ENCODE measurements around the gene NDUFA8.
"Not testable (repeated sequence)": the region's sequence is repeated elsewhere in the genome, so short reads cannot be mapped to it uniquely, and the experiment has no call there.

NDUFA8 gene

DNA sequence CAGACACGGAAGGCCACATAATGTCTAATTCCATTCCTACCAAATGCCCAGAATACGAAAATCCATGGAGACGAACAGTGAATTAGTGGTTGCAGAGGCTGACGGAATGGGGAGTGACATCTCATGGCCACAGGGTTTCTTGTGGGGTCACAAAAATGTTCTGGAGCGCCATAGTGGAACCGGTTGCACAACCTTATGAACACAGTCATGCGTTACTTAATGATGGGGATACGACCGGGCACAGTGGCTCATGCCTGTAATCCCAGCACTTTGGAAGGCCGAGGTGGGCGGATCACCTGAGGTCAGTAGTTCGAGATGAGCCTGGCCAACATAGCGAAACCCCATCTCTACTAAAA is 40.4 kb downstream of the NDUFA8 start:
- DNase-seq, result no peak

DNA sequence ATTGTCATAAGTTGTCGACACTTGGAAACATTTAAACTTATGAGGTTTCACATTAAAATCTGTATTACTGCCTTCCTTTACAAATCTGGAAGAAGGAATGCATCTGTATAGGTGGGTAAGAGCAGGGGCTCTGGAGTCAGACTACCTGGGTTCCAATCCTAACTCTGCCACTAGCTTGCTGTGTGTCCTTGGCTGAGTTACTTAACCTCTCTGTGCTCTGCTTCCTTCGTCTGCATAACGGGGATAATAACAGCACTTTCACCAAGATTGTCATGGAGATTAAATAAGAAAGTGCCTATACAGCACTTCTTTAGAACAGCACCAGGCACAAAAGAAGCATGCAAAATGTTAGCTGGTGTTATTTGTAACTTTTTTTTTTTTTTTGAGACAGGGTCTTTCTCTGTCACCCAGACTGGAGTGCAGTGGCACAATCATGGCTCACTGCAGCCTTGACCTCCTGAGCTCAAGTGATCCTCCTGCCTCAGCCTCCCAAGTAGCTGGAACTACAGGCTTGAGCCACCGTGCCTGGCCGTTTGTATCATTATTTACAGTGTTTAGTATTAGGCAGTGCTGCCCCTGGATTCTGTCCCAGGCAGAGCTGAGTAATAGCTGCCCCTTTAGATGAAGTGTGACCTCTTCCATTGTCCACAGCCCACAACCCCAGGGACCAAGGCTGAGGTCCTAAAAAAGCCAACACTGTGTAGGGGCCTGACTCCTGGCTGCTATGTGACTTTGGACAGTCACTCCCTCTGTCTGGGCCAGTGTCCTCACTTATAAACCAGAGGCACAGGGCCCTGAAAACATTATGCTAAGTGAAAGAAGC is 41.0 kb downstream of the NDUFA8 start:
- no peak for DNase-seq

DNA sequence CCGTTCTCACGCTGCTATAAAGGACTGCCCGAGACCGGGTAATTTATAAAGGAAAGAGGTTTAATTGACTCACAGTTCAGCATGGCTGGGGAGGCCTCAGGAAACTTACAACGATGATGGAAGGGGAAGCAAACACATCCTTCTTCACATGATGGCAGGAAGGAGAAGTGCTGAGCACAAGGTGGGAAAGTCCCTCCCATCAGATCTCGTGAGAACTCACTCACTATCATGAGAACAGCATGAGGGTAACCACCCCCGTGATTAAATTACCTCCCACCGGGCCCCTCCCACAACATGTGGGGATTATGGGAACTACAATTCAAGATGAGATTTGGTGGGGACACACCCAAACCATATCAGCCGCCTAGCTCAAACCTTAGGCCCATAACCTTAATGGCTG is 42.3 kb downstream of the NDUFA8 start:
- not testable (repeated sequence) for DNase-seq

DNA sequence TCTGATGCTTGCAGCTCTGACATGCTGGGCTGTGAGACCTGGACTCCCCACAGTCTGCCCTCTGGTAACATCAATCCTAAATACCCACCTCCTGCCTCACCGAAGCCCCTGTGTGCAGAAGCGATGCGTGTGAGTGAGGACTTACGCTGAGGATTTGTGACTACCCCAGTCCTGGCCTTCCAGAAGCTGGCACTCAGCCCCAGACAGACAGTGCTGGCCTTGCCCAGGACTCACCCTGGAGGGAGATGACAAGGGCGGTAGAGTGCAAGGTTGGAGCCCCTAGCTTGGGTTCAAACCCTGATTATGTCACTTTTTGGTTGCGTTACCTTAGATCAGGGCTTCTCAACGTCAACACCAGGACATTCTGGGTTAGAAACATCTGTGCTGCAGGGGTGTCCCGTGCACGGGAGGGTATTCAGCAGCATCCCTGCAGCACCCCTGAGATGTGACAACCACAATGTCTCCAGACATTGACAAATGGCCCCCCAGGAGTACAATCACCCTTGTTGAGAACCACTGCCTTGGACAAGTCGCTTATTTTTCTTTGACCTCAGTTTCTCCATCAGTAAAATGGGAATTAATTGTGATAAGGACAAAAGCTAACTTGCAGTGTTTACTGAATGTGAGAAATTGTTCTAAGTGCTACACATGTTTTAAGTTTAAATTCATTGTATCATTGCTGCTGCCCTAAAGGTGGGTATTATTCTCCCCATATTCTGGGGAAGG is 43.0 kb downstream of the NDUFA8 start:
- DNase-seq, result no peak

DNA sequence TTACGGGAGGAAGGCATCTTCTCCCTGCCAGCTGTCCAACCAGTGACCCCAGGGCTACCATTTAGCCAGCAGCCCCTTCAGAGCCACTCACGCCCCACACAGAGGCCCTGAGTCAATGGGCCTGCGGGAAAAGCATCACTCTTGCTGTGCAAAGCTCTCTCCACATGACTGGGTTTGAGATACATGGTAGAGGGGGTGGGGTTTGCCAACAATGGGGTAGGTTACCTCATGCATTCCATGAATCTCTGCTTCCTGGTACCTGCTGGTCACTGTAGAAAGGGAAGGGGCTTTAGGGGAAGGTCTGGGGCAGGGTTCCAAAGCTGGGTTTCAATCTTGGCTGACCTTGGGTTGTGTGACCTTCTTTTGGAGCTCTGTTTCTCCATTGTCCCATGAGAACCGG is 43.5 kb downstream of the NDUFA8 start:
- no peak for DNase-seq

DNA sequence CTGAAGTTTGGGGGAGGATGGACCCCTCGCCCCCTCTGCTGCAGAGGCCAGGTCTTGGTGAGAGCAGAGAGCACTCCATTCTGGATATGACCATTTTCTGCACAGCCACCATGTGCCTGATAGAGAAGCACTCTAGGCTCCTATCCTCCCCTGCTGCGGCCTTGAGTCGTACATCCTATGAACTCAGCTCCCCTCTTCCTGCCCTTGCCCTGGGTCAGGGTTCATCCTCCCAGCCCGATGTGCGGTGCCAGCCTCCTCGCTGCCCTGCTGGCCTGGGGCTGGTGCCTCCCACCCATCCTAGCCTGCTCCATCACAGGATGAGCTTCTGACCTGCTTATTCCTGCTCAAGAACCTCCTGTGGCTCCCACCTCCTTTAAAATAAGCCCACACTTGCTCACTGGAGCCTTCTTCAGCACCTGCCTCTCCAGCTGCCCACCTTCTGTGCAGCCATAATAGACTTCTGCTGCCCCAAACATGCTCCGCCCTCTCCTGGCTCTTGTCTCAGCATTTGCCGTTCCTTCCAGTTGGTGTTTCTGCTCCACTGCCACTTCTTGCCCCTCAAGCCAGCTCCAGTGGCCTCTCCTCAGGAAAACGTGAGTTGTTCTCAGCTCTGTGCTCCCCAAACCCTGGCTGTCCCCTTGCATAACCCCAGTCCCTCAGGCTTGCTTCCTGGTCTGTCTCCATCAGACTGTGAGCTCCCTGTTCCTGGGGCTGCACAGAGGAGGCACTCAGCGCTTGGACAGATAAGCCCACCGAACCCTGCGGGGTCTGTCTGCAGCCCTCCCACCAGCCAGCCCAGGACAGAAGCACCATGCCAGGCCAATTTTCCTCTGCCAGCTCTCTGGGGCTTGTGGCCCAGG is 44.2 kb downstream of the NDUFA8 start:
- no peak for DNase-seq

DNA sequence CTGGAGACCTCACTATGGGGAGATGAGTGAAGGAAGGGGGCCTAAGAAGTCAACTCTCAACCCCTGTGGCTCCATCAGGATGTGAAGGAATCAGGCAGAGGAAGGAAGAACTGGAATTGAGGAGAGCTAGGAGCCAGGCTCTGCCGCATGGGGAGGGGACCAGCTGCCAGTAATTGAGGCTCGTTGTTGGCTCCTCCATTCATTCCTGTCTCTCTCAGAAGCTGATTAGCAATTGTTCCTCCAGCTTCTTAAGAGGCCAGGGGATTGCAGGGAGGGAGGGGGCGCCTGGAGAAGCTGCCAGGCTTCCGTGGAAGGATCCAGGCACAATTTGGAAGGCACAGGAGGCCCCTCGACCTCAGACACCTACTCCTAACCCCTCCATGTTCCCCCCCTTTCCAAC is 46.0 kb downstream of the NDUFA8 start:
- DNase-seq, result no peak

DNA sequence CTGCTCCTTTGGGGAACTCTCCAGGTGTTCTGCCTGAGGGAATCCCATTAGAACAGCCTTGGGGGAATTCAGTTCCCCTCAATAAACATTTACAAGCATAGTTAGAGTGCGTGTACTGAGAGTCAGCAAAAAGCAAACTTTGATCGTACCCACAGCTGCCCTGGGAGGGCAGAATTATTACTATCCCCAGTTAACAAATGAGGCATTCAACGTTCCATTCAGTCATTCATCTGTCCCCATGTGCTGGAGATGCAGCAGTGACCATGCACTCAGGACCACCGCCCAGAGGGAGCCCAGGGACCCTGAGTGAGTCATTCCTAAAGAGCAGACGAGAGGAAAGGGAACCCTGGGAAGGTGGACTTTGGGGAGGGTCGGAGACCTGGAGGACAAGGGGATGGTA is 47.3 kb downstream of the NDUFA8 start:
- no peak for DNase-seq

DNA sequence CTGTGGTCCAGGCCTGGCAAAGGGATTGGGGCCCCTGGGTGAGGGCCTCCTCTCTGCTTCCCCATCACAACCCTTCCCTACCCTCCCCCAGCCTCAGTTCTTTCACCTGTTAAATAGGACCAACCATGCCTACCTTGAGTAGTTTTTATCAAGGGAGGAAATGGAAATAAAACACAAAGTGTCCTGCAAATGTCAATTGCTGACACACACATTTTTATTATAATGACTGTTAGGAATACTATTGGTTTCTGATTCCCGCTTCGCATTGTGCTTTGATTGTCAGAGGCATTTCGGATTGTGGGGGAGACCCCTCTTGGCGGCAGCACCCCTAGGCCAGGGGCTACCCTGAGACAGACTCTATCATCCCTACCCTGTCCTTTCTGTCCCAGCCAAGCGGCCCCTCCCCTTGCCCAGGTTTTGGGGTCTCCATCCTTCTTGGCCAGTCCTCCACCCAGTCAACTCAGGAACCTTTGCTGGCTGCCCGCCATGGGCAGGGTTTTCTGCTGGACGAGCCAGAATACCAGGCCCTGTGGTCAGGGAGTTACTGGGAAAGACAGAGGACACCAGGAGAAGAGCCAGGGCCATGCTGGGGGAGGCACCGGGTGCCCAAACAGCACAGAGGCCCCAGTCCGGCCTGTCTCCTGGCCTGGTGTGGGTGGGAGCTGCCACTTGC is 48.0 kb downstream of the NDUFA8 start:
- no peak for DNase-seq

DNA sequence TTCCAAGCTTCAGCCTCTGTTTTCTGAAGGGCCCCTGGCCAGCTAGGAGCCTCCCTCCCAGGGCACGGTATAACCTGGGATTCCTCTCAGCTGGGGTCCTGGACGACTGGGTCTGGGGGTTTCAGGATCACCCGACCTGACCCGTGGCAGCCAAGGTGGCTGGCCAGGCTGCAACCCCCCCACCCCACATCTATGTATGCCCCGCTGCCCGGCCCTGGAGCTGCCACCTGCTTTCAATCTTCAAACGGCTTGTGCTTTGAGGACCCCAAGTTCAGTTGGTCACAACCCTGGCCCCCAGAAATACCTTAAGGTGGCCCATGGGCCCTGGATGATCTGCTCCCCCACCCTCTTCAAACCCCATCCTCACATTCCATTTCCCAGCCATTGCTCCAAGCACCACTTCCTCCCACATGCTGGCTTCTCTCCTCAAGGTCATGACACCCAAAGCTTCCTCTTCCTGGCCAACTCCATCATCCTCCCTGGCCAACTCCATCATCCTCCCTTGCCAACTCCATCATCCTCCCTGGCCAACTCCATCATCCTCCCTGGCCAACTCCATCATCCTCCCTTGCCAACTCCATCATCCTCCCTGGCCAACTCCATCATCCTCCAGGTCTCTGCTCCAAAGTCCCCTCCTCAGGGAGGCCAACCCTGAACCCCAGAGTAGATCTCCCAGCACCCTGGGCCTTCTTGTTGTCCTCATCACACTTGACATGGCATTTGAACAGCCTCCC is 49.3 kb downstream of the NDUFA8 start:
- DNase-seq, result no peak

DNA sequence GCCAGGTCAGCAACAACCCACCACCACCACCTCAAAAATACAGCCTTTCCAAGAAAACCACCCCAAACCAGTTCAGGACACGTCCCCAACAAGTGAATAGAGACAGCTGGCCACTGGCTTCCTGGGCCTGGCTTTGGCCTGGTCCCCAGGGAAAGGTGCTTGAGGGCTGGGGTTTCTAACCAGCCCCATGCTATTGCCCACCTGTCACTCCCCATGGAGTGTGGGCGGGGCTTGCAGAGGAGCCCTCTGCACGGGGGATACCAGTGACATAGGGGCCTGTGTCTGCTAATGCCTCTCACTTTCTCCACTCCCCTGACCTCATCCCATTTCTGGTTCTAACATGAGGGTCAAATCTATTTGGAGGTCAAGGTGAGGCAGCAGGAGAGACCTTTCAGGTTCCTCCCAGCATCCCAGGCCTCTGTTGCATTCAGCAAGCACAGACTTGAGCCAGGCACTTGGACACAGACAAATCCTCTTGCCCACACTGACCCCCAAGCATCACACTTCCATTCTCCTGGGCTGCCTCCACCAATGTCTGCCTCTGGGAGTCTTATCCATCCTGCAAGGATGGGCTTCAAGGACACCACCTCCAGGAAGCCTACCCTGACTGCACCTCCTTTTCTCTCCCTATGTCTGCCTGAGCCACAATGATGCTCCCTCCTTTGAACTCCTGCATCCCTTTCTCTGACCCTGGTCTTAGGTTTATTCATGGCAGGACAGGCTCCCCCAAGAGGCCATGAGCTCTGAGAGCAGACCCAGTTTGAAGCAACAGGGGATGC is 50.4 kb downstream of the NDUFA8 start:
- no peak for DNase-seq

DNA sequence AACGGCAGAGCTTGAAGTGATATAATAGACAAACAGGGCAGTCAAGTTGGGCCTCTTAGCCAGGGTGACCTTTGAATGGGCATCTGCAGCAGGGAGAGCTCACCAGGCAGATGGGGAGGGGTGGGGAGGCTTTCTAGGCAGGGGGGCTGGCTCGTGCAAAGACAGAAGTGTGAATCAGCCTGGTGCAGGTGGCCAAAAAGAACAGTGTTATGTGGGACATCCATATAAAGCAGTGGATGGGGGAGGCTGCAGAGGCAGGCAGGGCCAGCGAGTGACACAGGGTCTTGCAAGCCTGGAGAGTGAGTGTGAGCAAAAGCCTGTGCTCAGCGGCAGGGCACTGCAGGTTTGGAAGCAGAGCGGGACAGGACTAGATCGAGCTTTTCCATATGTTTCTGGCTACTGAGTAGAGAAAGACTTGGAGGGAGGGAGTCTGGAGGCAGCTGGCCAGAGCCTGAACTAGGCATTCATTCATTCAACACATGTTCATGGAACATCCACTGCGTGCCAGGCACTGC is 52.2 kb downstream of the NDUFA8 start:
- no peak for DNase-seq

DNA sequence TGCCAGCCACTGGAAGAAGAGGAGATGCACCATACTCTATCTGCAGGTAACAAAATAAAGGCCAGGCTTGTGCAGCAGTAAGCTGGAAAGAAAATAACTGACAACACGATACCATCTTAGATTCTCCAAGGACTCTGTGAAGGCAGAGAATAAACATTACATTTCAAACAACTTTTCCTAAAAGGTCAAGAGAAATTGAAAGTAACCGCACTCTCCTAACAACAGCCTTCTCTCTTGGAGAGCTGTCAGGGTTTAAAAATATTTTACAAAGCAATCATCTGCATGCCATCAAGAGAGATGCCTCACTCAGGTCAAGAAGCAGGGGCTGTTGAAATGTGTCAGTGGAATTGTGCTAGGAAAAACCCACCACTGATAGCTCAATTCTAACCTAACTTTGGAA is 53.0 kb downstream of the NDUFA8 start:
- no peak for DNase-seq

DNA sequence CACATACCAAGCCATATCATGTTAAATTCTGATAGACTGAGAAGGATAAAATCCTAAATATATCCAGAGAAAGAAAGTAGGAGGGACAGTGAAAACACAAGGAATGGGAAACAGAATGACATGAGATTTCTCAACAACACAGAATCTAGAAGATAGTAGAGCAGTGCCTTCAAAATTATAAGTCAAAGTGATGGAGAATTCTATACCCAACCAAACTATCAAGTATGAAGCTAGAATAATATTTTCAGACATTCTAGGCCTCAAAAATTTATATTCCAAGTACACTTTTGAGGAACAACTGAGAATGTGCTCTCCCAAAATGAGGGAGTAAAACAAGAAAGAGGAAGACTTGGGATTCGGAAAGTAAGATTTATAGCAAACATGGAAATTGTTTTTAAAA is 55.6 kb downstream of the NDUFA8 start:
- no peak for DNase-seq

DNA sequence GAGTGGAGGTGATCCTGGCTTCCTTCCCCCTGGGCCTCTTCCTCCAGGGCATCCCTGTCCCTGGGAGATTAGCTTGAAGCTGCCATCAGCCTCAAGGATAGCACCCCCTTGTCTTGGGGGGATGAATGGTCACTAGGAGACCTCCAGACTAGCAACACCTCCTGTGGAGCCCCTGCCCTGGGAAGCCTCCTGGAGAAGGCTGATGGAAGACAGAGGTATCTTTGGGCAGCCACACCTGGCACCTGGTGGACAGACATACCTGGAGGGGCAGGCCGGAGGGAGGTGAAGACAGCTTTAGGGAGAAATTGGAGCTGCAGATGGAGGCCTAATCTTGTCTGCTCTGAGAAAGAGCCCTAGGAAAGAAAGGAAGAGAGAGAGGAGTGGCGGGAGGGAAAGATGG is 57.4 kb downstream of the NDUFA8 start:
- DNase-seq, result no peak

DNA sequence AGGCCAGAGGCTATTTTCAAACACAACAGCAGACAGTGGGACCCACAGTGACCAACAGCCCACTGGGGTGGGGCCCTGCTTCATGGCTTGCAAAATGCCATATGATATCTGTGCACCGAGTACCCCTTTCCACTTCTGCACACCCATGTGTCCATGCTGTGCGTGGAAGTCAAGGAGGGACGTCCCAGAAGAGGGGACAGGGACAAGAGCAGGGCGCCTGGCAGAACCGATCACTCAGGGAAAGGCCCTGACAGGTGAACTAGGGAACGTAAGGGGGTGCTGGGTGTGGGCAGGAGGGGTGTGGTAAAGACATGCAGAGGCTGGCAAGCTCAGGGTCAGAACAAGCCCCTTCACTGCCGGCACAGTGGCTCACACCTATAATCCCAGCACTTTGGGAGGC is 58.8 kb downstream of the NDUFA8 start:
- no peak for DNase-seq

DNA sequence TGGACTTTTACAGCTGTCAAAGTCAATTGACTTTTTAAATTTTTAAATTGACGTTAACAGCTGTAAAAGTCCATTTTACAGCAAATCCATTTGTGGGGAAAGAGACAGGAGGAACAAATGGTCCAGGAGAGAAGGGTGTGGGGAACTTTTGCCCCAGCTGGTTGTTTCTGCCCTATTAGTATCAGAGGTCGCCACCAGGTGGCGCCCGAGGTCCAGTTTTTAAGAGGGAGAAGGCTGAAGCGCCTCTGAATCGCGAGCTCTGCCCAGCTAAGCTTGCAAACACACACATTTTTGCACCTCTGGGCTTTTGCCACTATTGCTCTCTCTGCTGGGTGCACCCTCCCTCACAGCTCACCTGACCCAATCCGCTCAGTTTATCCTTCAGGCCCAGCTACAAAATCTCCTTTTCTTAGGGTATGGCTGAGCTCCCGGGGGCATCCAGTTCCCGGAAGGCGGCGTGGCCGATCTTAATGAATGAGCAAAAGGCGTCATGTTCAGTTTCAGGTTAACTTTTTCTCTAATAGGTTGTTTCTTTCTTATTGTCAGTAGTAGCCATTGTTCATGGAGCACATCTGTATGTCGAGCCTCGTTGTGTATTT is 60.2 kb downstream of the NDUFA8 start:
- DNase-seq, result peak; percentile 72

DNA sequence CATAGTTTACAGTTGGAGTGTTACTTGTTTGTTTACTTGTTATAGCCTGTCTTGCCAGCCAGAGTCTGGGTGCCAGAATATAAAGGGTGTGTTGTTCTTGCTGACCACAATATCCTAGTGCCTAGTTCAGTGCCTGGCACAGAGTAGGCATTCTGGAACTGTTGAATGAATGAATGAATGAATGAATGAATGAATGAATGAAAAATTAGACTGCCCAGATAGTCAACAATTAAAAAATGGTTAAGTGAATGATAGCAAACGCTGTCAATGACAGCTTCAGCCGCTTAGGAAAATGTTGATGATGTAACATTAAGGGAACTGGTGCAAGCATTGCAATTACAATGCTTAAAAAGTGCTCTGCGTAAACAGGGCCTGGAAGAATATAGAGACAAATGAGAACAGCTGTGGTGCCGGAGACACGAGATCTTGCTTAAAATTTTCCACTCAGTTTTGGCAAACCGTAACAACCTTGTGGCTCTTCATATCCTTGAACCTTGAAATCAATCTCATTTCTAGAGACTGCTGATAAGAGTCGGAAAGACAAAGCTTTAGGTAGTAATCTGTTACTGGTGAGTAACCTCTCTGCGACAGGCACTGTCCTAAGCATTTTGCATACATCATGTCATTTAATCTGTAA is 61.8 kb downstream of the NDUFA8 start:
- DNase-seq, result no peak

DNA sequence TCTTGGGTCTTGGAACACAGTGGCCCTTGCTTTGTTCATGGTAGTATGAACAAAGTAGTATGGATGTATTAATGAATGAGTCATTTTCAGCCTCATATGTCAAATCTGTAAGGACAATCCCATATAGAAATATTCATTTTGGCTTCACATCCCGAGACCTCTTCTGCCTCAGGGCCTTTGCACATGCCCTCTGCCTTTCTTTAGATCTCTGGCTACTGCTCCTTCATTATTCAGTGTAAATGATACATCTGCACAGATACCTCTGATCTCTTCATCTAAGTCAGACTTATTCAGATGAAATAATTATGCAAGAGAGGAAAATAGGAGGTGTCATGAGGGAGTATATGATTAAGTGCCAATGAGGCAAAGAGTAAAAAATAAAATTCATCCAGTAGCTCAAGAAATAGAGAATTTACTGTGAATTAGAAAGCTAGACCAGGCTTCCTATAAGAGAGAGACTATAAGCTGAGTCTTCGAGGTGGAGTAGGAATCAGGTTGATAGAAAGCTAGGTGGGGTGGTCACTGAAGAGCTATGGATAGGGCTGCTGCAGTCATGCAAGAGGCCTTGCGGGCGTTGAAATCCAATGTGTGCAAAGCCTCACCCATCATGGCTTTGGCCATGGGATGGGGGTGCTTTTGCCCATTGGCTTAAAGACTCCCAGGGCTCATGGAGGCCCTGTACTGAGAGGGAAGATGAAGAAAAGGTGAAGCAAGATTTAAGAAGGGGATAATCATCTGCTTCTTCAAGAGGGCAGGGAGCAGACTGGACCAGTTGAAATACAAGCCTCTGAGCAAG is 62.8 kb downstream of the NDUFA8 start:
- no peak for DNase-seq
